ENCODE data around the gene ZBED6. TPM values are rescaled to one million over a fixed set of nuclear protein-coding genes. Genes with fewer than 3 reads are reported as not detected.
"Not testable (repeated sequence)": the region's sequence is repeated elsewhere in the genome, so short reads cannot be mapped to it uniquely, and the experiment has no call there.

The ZBED6 gene
- total RNA-seq = 44.8 TPM
- long read RNA-seq, partial matches to known transcripts = 0 of 8 reads
- long read RNA-seq, other reads (novel, unspliced or antisense) = 8 of 8 reads

DNA sequence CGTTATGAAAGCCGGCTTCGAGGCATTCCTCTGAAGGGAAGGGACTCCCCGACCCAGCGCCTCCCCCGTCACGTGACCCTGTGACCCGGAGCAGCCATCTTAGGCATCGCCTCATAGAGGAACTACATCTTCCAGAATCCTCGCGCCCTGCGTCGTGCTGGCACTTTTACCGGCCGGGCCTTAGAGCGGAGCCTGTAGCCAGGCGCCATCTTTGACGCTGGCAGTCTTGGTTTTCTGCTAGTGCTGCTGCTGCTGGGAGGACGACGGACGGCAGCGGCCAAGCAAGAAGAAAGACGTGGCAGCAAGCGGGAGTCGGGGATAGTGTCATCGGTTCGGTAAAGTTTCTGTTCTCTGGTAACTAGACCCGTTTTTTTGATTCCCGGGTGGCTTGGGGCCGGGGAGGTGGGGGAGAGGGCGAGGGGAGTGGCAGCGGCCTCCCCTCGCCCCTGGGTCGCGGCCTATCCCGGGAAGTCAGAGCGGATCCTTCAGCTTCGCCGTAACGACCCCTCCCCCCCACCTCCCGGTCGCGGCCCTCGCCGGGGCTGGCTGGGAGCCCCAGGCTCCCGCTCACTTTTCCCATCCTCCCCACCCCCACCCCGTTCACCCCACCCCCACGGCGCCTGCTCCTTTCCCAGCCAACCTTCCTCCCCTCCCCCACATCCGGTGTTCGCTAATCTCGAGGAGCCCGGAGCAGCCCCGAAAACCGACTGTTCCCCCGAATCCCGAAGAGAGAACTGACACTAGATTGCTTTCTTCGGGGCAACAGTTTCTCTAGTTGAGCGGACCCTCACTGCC, at the start of gene ZBED6, which contains the start of gene ZC3H11A:
ZBED6 (plus strand) TSS at position 183 of the 795 bp plus-strand sequence. CDS start 1,900 bp downstream, outside the sequence.
ZC3H11A (plus strand) TSS at position 183 of the 795 bp plus-strand sequence. CDS start 21,448 bp downstream, outside the sequence.
- peak; percentile 99 for DNase-seq (ENCODE audit: low spot score)

DNA sequence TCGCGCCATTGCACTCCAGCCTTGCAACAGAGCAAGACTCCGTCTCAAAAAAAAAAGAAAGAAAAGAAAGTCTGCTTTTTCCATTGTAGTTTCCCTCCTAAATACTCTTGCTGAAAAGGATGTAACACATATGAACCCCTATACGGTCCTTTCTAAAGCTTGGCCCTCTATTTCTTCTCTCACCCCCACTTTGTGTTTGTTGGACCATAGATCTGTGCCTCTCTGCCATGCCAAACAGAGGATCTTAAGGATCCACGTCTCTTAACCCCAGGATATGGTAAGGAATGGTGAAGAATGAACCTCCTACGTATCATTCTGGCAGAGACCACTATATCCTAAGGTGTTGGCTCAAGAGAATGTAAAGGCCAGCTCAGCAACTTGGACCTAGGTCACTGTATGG, 49.1 kb upstream of the ZBED6 start:
- DNase-seq (ENCODE audit: low spot score) = no peak

- DNase-seq (ENCODE audit: low spot score) = no peak
Measured at GRCh38 chr1:203751051-203751450, 44.4 kb upstream of the ZBED6 start.

DNA sequence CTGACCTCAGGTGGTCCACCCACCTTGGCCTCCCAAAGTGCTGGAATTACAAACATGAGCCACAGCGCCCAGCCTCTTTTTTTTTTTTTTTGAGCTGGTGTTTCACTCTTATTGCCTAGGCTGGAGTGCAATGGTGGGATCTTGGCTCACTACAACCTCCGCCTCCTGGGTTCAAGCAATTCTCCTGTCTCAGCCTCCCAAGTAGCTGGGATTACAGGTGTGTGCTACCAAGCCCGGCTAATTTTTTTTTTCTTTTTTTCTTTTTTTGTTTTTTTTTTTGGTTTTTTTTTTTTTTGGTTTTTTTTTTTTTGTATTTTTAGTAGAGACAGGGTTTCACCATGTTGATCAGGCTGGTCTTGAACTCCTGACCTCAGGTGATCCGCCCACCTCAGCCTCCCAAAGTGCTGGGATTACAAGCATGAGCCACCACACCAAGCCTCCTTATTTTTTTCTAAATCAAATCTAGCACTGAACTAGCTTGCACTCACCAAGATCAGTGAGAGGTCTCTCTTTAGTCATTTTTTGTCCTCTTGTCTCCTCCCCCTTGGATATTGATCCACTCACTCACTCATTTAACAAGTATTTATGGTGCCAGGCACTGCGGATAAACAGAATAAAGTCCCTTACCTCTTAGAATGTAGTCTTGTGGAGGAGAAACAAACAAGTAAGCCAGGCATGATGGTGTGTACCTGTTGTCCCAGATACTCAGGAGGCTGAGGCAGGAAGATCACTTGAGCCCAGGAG, 43.6 kb upstream of the ZBED6 start:
- DNase-seq (ENCODE audit: low spot score) = not testable (repeated sequence)

DNA sequence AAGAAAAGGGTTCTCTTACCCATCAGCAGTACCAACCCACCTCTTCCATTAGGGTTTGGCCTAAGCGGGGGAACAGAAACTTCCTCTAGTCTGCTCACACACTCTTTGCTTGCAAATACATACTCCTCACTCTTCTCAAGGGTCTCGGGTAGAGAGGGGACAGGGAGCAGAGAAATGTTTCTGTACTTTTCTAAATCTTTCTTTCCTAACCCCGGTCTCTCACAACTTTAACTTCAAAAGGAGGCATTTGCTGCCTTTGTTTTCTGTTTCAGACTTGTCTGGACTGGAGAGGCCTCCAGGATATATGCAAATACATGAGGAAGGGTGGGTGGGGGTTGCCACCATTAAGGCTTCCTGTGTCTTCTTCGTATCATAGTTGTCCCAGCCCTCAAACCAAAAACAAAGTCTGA, 41.0 kb upstream of the ZBED6 start:
- DNase-seq (ENCODE audit: low spot score) = no peak

DNA sequence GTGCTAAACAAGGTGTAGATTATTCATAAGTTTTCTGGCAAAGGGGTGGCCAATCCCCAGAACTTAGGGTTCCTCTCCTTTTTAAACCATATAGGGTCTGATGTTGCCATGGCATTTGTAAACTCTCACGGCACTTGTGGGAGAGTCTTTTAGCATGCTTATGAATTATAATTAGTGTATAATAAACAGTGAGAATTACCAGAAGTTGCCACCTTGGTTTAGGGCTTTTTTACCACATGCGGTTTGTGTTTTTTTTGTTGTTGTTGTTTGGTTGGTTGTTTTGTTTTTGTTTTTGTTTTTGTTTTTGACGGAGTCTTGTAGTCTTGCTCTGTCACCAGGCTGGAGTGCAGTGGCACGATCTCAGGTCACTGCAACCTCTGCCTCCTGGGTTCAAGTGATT, 39.4 kb upstream of the ZBED6 start:
- no peak for DNase-seq (ENCODE audit: low spot score)

GRCh38 chr1:203758749-203759148, 36.7 kb upstream of the ZBED6 start:
- DNase-seq (ENCODE audit: low spot score) = not testable (repeated sequence)

DNA sequence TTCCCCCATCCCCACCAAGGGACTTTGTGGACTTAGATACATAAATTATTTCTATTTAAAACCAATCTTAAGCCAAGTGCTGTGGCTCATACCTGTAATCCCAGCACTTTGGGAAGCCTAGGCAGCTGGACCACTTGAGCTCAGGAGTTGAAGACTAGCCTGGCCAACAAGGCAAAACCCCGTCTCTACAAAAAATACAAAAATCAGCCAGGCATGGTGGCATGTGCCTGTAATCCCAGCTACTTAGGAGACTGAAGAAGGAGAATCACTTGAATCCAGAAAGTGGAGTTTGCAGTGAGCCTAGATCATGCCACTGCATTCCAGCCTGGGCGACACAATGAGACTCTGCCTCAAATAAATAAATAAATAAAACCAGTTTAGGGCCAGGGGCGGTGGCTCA, 34.9 kb upstream of the ZBED6 start:
- no peak for DNase-seq (ENCODE audit: low spot score)

- DNase-seq (ENCODE audit: low spot score) = not testable (repeated sequence)
Measured at GRCh38 chr1:203761958-203762357, 33.5 kb upstream of the ZBED6 start.

- DNase-seq (ENCODE audit: low spot score) = no peak
Measured at GRCh38 chr1:203763505-203763904, 31.9 kb upstream of the ZBED6 start.

DNA sequence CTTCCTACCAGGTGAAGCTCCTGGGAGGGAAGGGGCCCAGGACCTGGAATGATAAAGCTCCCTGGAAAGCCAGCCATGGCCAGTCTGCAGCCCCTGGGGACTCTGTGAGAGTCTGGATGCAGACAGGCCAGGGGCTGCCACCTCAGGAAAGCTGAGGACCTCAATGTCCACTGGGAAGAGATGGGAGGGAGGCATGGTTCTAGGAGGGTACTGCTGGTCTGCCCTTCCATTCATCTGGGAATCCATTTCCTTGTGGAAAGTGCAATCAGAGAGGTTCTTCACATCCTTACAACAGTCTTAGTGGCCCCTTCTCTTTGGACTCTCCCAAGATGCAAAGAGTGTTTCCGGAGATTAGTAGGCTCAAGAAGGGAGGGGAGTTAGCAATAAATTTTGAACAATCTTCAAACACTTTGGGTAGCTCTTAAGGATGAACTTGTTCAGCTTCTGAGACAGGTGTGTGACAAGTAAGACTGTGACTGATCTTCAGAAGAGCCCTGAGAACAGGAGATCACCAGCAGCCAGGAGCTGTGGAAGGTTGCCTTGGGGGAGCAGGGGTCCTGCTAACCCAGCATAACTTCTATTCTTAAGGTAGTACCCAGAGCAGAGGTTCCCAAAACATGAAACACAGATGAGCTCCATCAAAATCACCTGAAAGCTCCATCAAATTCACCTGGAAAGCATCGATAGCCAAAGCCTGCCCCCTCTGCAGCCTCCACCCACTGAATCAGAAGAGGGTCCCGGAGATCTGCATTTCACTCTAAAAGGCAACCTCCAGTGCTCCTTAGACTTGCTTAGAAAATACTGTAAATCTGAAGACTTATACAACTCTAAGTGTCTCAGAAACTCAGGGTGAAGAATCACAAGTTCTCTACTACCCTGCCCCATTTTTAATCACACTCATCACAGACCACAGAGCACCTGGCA, 31.1 kb upstream of the ZBED6 start:
- no peak for DNase-seq (ENCODE audit: low spot score)

- DNase-seq (ENCODE audit: low spot score) = no peak
Measured at GRCh38 chr1:203765029-203765837, 30.2 kb upstream of the ZBED6 start, which contains the start of gene LAX1. TSS of gene LAX1 (plus strand) at chr1:203765183. CDS start at chr1:203765566, 383 bp downstream.

DNA sequence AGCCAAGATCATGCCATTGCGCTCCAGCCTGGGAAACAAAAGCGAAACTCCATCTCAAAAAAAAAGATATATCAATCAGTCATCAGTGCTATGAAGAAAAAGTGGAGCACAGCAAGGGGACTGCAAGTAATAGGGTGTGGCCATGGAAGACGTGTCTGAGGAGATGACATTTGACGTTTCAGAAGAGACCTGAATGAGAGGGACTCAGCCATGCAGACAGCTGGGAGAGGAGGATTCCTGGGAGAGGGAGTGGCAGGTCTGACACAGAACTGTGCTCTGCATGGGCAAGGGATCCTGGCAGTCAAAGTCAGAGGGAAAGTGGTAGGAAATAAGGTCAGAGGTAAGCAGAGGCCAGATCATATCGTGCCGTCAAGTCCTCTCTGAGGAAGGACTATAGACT, 27.2 kb upstream of the ZBED6 start:
- DNase-seq (ENCODE audit: low spot score) = no peak

GRCh38 chr1:203769505-203770343, 25.7 kb upstream of the ZBED6 start:
- peak; percentile 90 for DNase-seq (ENCODE audit: low spot score)

DNA sequence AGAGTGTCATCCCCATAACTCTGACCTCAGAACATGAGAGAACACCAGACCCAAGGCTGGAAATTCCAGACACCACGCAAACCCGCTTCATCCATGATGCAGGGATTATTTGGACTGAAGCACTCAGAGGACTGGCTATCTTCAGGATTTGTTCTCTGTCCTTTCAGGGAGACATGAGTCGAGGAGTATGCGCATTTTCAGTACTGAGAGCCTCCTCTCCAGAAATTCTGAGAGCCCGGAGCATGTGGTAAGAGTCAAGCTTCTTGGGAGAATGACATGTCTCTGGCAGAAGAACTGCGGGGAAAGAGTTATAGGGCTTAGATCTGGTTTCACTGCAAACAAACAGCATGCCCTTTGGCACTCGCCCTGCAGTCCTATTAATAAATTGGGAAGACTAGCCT, 23.5 kb upstream of the ZBED6 start:
- no peak for DNase-seq (ENCODE audit: low spot score)

- no peak for DNase-seq (ENCODE audit: low spot score)
Measured at GRCh38 chr1:203772836-203773235, 22.6 kb upstream of the ZBED6 start.

- DNase-seq (ENCODE audit: low spot score) = no peak
Measured at GRCh38 chr1:203776636-203777035, 18.8 kb upstream of the ZBED6 start.

DNA sequence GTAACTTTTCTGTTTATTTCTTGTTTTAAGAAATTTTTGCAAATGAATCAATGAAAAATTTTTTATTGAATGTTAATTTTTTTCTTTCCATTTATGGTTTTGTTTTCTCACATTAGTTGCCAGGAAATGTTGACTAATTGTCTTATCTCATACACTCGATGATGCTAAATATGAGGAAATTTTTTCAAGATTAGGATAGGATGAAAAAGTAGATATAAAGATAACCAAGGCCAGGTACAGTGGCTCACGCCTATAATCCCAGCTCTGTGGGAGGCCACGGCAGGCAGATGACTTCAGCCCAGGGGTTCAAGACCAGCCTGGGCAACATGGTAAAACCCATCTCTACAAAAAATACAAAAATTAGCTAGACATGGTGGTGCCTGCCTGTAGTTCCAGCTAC, 17.8 kb upstream of the ZBED6 start:
- peak; percentile 5 for DNase-seq (ENCODE audit: low spot score)

GRCh38 chr1:203778146-203778545, 17.3 kb upstream of the ZBED6 start:
- no peak for DNase-seq (ENCODE audit: low spot score)
